ENCODE results near the gene SBF1.

Gene SBF1, protein sequence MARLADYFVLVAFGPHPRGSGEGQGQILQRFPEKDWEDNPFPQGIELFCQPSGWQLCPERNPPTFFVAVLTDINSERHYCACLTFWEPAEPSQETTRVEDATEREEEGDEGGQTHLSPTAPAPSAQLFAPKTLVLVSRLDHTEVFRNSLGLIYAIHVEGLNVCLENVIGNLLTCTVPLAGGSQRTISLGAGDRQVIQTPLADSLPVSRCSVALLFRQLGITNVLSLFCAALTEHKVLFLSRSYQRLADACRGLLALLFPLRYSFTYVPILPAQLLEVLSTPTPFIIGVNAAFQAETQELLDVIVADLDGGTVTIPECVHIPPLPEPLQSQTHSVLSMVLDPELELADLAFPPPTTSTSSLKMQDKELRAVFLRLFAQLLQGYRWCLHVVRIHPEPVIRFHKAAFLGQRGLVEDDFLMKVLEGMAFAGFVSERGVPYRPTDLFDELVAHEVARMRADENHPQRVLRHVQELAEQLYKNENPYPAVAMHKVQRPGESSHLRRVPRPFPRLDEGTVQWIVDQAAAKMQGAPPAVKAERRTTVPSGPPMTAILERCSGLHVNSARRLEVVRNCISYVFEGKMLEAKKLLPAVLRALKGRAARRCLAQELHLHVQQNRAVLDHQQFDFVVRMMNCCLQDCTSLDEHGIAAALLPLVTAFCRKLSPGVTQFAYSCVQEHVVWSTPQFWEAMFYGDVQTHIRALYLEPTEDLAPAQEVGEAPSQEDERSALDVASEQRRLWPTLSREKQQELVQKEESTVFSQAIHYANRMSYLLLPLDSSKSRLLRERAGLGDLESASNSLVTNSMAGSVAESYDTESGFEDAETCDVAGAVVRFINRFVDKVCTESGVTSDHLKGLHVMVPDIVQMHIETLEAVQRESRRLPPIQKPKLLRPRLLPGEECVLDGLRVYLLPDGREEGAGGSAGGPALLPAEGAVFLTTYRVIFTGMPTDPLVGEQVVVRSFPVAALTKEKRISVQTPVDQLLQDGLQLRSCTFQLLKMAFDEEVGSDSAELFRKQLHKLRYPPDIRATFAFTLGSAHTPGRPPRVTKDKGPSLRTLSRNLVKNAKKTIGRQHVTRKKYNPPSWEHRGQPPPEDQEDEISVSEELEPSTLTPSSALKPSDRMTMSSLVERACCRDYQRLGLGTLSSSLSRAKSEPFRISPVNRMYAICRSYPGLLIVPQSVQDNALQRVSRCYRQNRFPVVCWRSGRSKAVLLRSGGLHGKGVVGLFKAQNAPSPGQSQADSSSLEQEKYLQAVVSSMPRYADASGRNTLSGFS (N-terminal part only)

DNA sequence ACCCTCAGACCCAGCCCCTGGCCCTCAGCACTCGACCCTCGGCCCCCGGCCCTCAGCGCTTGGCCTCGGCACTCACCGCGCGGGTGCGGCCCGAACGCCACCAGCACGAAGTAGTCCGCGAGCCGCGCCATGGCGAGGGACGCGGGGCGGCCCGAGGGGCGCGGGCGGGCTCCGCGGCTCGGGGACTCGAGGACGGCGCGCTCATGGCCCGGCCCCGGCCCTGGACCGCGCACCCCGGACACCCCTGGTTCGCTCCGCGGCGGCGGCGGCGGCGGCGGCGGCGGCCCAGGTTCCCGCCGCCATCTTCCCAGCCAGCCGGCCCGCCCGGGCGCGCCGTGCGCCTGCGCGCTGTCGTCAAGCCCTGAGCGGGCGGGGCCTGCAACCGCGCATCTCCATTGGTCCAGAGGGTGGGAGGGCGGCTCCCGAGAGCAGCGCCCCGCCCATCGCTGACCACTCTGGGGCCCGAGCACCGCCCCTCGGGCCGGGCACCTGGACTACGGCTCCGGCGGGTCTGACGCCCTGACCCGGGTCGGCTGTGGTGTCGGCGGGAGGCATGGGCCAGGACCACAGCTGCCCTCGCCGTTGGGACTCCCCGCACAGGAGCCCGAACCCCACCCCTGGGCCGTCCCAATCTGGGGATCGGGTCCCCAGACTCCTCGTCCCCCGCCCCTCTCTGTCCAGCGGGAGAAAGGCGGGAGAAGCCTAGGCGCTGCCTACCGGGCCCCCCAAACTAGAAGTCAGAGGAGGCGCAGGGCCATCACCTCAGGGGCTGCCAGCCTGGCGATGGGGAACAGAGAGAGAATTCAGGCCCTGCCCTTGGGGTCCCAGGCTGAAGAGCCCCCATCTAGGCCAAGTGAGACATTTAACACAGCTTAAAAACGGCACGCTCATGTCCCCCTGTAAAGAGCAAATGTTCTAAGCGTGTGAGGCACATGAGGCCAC, at the start of gene SBF1:
SBF1 (minus strand) TSS at position 326 of the 942 bp plus-strand sequence; CDS start at position 131, 195 bp downstream.
- TF ChIP-seq, protein P1, sequence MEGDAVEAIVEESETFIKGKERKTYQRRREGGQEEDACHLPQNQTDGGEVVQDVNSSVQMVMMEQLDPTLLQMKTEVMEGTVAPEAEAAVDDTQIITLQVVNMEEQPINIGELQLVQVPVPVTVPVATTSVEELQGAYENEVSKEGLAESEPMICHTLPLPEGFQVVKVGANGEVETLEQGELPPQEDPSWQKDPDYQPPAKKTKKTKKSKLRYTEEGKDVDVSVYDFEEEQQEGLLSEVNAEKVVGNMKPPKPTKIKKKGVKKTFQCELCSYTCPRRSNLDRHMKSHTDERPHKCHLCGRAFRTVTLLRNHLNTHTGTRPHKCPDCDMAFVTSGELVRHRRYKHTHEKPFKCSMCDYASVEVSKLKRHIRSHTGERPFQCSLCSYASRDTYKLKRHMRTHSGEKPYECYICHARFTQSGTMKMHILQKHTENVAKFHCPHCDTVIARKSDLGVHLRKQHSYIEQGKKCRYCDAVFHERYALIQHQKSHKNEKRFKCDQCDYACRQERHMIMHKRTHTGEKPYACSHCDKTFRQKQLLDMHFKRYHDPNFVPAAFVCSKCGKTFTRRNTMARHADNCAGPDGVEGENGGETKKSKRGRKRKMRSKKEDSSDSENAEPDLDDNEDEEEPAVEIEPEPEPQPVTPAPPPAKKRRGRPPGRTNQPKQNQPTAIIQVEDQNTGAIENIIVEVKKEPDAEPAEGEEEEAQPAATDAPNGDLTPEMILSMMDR (IDR thresholded peaks at IDR 0.05), result no peak
- no peak for TF ChIP-seq ZFX (IDR thresholded peaks at IDR 0.05; ENCODE audit: borderline replicate concordance)
- H3K27ac ChIP-seq, result peak within 1 kb of the TSS; percentile 69

DNA sequence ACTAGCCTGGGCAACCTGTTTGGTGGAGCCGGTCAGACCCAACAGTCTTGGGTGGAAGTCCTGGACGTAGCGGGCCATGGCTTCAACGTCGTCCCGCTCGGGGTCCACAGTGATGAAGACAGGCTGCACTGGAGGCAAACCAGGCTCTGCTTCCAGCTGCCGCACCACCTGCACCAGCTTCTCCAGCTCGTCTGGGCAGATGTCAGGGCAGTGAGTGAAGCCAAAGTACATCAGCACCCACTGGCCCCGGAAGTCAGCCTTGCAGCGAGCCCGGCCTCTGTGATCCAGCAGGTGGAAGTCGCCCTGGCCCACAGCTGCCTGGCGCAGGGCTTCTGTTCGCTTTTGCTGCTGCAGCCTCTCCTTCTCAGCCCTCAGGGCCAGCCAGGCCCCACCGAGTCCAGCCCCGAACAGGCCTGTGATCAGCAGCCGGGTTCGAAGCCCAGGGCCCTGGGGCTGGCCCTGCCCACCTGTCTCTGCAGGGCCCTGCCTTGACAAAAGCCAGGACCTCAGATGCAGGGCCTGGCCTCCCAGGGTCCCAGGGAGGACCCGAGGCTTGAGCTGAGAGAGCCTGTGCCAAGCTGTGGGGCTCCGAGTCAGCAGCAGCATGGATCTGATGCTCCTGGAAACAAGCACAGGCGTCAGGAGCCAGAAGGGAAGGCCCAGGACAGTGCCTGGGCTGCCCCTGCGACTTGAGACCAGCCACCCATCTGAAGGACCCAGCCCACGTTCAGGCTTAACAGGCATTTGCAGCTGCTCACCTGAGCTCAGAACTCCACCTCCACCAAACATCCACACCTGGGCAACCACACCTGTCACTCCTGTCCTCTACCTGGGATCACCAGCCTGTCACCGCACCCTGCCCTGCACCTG, 49.2 kb upstream of the SBF1 start:
- no peak for TF ChIP-seq ZFX (IDR thresholded peaks at IDR 0.05; ENCODE audit: borderline replicate concordance)
- TF ChIP-seq, protein P1 (IDR thresholded peaks at IDR 0.05), result no peak
- H3K27ac ChIP-seq, result peak overlapping the region; percentile 99

DNA sequence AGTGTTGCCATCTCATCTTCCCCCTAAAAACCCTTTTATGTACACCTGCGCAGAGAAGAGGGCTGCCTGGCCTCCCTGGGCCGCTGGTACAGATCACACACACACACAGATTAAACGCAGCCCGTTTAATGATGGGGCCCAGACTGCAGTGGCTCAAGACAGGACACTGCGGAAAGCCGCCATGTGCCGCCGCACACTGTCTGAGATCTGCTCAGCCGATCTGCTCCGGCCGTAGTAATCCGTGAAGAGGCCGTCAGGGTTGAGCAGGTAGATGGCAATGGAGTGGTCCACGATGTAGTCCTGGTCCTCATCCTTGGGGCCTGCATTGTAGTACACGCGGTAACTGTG, 48.6 kb upstream of the SBF1 start:
- peak overlapping the region; percentile 99 for H3K27ac ChIP-seq
- no peak for TF ChIP-seq ZFX (IDR thresholded peaks at IDR 0.05; ENCODE audit: borderline replicate concordance)
- TF ChIP-seq, protein P1 (IDR thresholded peaks at IDR 0.05), result no peak

DNA sequence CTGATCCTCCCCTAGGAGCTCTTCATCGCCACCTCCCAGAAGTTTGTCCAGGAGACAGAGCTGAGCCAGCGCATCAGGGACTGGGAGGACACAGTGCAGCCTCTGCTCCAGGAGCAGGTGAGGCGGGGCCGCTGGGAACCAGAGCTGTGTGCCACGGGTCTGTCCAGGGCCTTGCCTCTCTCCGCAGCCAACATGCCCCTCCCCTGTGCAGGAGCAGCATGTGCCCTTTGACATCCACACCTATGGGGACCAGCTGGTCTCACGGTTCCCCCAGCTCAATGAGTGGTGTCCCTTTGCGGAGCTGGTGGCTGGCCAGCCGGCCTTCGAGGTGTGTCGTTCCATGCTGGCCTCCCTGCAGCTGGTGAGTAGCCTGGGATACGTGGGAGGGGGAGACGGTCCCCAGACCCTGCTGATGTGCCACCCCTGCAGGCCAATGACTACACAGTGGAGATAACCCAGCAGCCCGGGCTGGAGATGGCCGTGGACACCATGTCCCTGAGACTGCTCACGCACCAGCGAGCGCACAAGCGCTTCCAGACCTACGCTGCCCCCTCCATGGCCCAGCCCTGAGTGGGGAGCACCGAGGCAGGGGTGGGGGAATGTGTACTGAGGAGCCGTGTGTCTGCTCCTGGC, 48.1 kb upstream of the SBF1 start:
- peak overlapping the region; percentile 99 for H3K27ac ChIP-seq
- no peak for TF ChIP-seq ZFX (IDR thresholded peaks at IDR 0.05; ENCODE audit: borderline replicate concordance)
- TF ChIP-seq, protein P1 (IDR thresholded peaks at IDR 0.05), result no peak

DNA sequence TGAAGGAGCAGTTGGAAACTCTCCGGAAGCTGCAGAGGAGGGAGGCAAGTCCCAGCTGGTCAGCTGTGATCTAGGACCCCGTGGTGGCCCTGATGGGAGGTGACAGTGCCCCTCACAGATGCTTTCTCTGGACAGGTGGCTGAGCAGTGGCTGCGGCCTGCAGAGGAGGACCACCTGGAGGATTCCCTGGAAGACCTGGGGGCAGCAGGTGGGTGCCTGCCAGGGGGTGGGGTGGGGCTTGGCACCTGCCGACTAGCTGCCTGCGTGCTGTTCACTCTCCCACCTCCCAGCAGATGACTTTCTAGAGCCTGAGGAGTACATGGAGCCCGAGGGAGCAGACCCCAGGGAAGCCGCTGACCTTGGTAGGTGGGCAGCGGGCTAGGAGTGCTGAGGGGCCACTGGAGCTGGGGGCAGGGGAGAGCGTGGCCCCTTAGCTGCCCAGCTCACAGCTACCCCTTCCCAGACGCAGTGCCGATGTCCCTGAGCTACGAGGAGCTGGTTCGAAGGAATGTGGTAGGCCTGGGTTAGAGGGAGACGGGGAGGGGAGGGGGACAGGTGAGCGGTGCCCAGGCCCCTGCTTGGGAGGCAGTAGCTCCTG, 47.5 kb upstream of the SBF1 start:
- TF ChIP-seq, protein P1 (IDR thresholded peaks at IDR 0.05), result no peak
- TF ChIP-seq ZFX (IDR thresholded peaks at IDR 0.05; ENCODE audit: borderline replicate concordance), result no peak
- H3K27ac ChIP-seq, result no peak overlapping the region

Measured in 22Rv1 (cell line).